Skin of body (tissue), 2 donors: Measurements from ENCODE around the gene NEO1. TPM values are rescaled to one million over a fixed set of nuclear protein-coding genes. Genes with fewer than 3 reads are reported as not detected.

Experiments
- DNase-seq: peaks from one replicate; lab custom pipeline; 2025; lab: John Stamatoyannopoulos, UW
- total RNA-seq: library from RNA; depleted of rRNA; stranded (reverse); fragments of >200 nt; gene quantifications from one replicate; pipeline ENCODE4 v1.2.3, GENCODE V29; 2014

The NEO1 gene
- total RNA-seq, 1 donor from 2014 or later = 66.0 TPM

DNA sequence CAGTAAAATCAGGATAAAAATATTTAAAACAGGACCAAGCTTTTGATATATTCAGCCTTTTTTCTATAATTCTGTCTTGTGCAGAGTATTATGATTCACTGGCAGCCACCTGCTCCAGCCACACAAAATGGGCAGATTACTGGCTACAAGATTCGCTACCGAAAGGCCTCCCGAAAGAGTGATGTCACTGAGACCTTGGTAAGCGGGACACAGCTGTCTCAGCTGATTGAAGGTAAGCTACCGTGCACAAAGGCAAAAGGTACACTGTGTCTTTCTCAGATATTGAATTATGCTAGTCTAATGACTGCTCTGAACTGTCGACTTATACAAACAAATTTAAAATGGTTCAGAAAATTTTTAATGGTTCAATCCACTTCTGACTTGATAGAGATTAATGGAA lies 202.3 kb downstream of the NEO1 start:
- DNase-seq = no peak

DNA sequence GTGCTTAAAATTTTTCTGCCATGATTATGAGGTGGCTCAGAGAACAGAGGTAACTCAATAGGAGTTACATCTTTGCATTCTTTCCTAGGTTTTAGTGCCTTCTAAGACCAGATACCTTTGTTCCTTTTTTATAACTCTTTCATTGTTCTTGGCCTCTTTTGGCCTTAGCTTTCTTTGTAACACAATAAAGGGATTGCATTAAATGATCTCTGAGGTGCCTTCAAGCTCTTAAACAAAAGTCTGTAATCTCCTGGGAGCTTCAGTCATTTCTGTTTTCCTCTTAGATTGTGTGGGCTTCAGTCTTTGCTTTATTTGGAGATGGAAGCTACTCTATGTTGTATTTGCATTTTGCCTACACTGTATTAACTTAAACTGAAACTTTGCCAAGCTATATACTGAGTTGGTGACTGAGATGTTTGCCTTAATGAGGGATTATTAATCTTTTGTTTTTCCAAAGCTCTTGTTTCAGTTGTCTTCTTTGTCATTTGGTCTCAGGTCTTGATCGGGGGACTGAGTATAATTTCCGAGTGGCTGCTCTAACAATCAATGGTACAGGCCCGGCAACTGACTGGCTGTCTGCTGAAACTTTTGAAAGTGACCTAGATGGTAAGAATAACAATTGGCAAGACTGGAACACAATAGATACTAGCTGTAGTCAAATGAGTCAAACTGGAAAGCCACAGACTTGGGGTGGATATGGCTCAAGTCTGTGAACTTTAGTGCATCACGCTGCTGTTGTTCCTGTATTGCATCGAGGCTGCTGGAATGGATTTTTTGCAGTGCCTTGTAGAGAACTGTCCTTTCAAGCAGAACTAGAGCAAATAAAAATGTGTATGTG lies 206.2 kb downstream of the NEO1 start:
- DNase-seq = no peak

DNA sequence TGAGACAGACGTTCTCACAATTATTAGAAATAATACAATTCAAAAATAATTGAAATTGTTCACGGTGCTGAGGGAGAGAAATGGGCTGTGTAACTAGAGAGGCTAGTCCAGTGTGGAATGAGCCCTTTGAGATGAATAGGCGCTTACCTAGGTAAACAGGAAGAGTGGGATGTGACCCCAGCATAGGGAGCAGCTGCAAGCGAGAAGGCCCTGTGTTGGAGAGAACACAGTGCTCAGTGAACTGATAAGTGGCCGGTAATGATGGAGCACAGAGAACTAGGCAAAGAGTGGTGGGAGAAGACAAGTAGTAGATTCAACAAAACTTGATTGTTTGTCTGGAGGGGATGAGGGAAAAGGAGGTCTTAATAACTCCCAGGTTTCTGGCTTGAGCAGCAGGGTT lies 212.6 kb downstream of the NEO1 start:
- DNase-seq = no peak

DNA sequence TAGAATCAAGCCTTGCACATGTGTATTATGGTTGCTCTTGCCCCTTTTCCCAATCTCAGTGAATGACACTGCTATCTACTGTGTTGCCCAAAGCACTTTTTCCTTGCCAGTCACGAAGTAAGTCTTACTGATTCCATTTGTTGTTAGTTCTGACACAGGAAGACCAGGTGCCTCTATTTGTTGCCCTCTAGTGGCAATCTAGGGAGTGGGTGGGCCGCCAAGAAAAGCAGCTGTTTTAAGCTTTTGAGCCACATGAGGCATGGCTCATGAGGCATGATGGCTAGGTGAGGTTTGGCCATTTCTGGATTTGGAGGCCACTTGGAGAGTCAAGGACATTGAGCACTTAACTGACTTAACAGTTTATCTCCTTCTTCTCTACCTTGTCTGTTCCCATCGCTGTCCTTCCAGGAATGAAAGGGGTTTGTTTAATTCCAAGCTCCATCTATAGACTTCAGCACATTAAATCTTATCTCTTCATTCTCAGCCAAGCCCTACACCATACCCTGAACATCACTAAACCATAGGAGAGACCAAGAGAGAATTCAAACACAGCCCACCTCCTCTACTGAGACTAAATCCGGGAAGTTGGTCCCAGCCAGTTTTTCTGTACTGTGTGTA lies 213.4 kb downstream of the NEO1 start:
- no peak for DNase-seq

DNA sequence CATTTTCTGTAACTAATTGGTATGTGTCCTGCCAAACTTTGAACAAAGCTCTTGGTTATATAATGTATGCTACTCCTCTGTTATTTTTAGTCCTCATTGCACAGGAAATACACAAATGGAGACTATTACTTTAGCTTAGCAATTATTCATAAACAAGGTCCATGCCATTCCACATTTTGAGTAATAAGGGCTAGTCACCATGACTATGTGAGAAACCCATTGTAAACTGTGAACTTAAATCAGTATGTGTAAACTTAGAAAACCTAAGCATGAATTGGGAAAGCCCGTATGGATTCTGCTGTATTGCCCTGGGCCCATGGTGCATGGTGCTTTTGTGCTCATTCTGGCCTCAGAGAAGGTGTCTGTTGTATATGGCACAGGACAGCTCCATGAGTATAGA lies 216.2 kb downstream of the NEO1 start:
- DNase-seq = no peak

- peak; percentile 41 for DNase-seq
Observed at GRCh38 chr15:73270366-73271097, 218.3 kb downstream of the NEO1 start.

DNA sequence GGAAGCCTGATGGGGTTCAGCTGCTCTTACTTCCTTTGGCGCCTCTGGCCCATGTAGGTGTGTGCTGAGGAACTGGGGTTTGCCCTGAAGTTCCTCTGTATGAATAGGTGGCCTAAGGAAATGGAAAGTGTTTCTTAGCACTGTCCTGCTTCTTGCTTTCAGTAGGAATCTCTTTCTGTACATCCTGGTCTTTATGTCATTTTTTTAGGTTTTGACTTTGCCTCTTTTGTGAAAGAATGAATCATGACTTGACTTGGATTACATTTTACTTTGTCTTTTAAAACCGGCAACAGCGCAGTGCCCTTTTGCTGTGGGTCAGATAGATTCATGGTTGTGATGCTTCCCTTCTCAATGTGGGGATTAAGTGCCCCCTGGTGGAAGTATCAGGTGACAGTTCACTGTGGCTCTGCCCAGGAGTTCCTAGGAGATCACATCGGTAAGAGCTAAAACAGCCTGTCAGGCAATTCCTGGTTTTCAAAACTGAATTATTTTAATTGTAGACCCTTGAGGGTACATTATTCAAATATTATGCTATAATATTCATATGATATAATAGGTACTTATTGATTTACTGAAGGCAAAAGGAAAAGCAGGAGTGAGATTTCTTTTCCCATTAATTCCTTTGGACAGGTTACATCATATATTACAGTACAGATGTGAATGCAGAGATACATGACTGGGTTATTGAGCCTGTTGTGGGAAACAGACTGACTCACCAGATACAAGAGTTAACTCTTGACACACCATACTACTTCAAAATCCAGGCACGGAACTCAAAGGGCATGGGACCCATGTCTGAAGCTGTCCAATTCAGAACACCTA lies 221.1 kb downstream of the NEO1 start:
- DNase-seq = no peak

DNA sequence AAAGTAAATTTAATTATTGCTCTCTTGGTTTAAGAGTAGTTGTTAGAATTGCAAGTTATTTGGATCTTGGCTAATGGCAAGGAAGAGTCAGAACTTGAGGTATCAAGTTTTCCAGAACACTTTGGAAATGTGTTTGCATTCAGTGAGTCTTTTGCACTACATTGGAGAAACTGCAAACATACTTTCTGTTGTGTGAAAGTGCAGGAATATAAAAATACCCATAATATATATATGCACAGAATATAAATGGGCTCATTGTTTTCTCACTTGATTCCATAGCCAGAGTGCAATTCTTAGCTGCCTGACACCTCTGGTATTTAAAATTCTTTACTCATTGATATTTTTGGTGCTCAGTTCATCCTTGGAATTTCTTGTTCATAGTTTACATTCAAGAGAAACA lies 223.6 kb downstream of the NEO1 start:
- no peak for DNase-seq

- no peak for DNase-seq
Observed at GRCh38 chr15:73282567-73283365, 230.5 kb downstream of the NEO1 start.

DNA sequence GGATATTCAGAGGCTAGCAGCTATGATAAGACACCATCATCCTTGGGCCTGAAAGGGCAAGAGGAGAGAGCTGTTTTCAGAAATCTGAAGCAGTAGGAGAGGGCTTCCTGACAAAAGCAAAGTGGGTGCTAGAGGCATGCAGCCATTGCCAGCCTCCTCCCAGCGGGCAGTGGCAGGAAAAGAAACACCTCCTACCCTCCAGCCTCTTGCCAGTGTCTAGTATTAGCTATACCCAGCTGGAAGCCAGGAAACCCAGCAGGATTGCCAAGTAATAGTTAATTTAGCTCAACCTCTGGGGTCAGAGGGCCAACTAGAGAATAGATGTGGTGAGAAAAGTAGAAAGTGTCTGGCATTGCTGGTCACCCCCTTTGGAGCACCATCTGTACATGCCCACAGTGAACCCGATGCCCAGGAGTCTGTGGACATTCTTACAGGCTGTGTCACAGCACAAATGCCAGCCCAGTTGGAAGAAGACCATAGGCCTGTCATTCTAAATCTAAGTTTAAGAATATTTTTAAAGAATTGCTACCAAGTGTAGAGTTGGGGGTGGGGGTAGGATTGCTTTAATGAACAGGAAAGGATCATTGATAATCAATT lies 231.2 kb downstream of the NEO1 start:
- no peak for DNase-seq

DNA sequence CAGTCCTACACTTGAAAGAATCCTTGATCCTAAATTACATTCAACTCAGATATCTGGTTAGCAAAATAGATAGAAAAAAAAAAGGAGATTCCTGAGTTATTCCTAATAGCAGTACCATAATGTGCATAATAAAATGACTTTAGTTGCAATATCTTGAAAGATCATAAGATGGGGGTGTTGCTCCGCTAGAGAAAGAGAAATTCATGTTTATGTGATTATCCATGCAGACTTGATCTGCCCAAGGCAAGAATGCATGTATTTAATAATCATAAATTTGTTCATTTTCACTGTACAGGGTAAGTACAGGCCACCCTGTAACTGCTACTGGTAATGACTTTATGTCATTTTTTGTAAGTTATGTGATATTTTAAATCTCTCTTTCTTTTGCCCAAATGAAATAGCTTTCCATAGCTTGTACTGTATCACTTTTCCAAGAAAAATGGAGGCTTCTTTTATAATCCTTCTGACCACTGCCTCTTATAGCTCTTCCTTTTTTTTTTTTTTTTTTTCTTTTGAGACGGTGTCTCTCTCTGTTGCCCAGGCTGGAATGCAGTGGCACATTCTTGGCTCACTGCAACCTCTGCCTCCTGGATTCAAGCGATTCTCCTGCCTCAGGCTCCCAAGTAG lies 231.9 kb downstream of the NEO1 start:
- peak; percentile 25 for DNase-seq

DNA sequence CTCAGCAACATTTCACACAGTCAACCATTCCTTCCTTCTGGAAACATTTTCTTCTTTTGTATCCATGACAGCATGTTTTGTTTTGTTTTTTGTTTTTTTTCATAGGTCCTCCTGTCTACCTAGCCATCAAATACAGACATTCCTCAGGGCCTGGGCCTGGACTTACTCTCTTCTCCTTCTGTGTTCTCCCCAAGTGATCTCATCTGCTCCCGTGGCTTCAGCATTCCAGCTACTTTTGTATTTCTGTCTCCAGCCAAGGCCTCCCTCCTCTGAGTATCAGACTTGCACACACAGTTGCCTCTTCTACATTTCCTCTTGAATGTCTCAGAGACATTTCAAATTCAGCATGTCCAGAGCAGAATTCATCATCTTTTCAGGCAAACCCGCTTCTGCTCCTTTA lies 234.0 kb downstream of the NEO1 start:
- no peak for DNase-seq

DNA sequence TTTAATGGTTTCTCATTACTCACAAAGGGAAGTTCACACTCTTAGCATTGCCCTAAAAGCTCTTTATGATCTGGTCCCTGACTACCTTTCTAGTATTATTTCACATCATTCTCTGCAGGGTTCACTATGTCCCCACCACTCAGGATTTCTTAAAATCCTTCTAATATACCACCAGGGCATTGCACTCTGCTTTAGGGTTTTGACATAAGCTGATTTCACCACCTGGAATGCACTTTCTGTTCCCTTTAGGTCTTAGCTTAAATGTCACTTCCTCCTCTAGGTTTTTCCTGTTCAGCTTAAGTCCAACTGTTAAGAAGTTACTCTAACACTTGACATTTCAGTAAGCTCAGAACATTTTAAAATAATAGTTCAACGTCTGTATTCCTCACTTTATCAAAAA lies 234.8 kb downstream of the NEO1 start:
- DNase-seq = no peak

DNA sequence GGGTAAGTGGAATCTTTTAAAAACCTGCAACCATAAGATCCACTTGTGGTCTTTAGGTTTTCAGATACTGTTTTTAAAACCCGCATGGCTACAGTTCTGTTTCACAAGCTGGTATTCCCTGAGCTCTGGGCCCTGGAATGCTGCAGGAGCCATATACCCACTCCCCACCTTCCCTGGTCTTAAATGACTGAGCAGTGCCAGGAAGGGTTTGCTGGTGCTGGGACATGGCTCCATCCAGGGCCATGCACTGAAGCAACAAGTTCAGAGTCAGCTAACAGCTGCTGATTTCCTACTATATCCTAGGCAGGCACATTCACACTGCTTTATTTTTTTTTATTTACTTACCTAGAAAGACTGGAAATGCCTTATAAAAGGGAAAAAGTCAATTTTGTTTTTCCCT lies 239.2 kb downstream of the NEO1 start:
- DNase-seq = no peak

DNA sequence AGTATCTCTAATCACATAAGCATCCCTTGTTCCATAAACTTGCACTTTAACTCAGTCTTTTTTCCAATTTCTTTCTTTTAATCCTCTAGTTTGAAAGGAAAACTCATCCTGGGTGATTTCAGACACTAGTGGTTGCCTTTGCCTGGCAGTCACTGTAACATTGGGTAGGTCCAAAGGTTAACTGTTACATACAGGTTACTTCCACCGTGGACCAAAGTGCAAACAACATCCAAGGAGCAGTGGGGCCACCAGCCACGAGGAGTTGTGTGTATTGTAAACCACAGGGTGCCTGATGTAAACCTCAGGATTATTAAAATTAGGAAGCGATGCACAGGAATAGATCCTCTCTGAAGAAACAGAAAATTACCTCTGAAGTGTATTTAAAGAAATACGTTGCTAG lies 241.5 kb downstream of the NEO1 start:
- DNase-seq = no peak

GRCh38 chr15:73295630-73296286 lies 243.5 kb downstream of the NEO1 start:
- no peak for DNase-seq

DNA sequence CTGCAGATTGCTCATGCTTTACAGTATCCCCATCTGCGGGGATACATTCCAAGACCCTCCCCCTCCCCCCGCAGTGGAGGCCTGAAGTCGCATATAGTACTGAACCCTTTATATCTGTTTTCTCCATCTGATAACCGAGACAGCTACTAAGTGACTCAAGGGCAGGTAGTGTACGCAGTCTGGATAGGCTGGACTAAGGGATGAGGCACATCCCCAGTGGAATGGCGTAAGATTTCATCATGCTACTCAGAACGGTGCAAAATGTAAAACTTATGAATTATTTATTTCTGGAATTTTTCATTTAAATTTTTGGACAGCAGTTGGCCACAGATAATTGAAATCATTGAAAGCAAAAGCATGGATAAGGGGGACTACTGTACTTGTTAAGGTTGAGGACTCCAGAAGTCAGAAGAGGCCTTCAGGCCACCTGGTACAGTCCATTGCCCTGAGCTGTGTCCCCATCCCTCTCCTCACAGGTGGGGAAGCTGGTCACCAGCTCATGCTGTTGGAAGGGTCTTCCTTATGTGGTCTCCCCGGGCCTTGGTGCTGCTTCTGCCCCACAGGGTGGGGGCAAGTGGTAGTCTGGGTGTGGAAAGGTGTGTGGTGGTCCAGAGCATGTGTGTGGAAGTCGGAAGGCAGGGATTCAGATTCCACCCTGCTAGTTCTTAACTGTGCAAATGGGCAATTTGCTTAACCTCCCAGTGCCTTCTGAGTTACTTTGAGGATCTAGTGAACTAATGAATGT lies 244.5 kb downstream of the NEO1 start:
- DNase-seq = no peak

GRCh38 chr15:73298522-73299245 lies 246.4 kb downstream of the NEO1 start:
- no peak for DNase-seq
